Prostate gland (tissue), 2 donors: ENCODE results near the gene XRN2. TPM values are rescaled to one million over a fixed set of nuclear protein-coding genes. Genes with fewer than 3 reads are reported as not detected.

ENCODE experiments used
- DNase-seq: peaks from one replicate; pipeline ENCODE4 v3.0.0-alpha.2; 2019; ENCODE audit warnings: low spot score
- H3K27ac ChIP-seq, 2 donors: fragments of 200-600 bp; sonication (generic); 2 replicates each; pipeline ENCODE4 v1.5.1; 2017 to 2019
- H3K27me3 ChIP-seq: fragments of 200-600 bp; sonication (generic); replicated peaks from 2 replicates; pipeline ENCODE4 v1.5.1; 2019; ENCODE audit not compliant: insufficient read depth
- H3K36me3 ChIP-seq, 2 donors: fragments of 200-600 bp; sonication (generic); 1 replicate in 1 of 2; 2 replicates in 1 of 2; pipeline versions ENCODE4 v1.5.1 to v1.8.1; 2017 to 2019
- H3K4me1 ChIP-seq: fragments of 200-600 bp; sonication (generic); replicated peaks from 2 replicates; pipeline ENCODE4 v1.5.1; 2019
- H3K4me3 ChIP-seq, 2 donors: fragments of 200-600 bp; sonication (generic); 2 replicates each; pipeline ENCODE4 v1.5.1; 2017 to 2019
- H3K9me3 ChIP-seq: fragments of 200-600 bp; sonication (generic); 2 replicates; pipeline ENCODE4 v1.5.1; 2017
- CTCF ChIP-seq, 4 experiments: fragments of 200-600 bp in 2 of 4; fragments of 450-650 bp in 2 of 4; sonication (generic) in 2 of 4; IDR thresholded peaks; 1 replicate in 3 of 4; 2 replicates in 1 of 4; pipeline ENCODE4 v1.5.1; 2016 to 2019; ENCODE audit warnings: antibody characterized with exemption in 4 of 4, mild to moderate bottlenecking in 2 of 4, moderate library complexity in 2 of 4
- POLR2A ChIP-seq: fragments of 450-650 bp; IDR thresholded peaks from one replicate; pipeline ENCODE4 v1.6.1; 2016; ENCODE audit warnings: antibody characterized with exemption, mild to moderate bottlenecking
- POLR2AphosphoS5 ChIP-seq: sonication (generic); formaldehyde crosslinking; IDR thresholded peaks from one replicate; pipeline ENCODE4 v1.6.1; 2017; ENCODE audit warnings: antibody characterized with exemption
- WGBS: methylation state at CpG from one replicate; pipeline ENCODE4 v1.1.5; 2018; 5-methylcytosine and 5-hydroxymethylcytosine counted together
- intact Hi-C: fragments of 100-400 bp; cut with DNase I; formaldehyde crosslinking; loops from one replicate; pipeline ENCODE4 v1.14.2; 2022
- total RNA-seq, 2 donors: library from RNA; depleted of rRNA; stranded (reverse); fragments of >200 nt; gene quantifications; one replicate each; pipeline ENCODE4 v1.1.0, GENCODE V29; 2016

Gene XRN2
- total RNA-seq, 2 donors from 2014 or later, result 49.4 to 51.3 TPM

GRCh38 chr20:21424846-21425245 is 121.7 kb downstream of the XRN2 start:
- no peak for TF ChIP-seq POLR2AphosphoS5
- no peak for TF ChIP-seq POLR2A
- TF ChIP-seq CTCF (IDR thresholded peaks at IDR 0.05), result no peak
- no peak overlapping the region for H3K27ac ChIP-seq
- intact Hi-C loops, result no loop called here
- H3K27me3 ChIP-seq, result no peaks in the 10 kb centered on the region
- H3K4me3 ChIP-seq, result no peak overlapping the region
- WGBS, result 78% methylated on average over 4 of the region's 4 CpGs
- no peaks in the 10 kb centered on the region for H3K36me3 ChIP-seq
- DNase-seq, result no peak
- H3K4me1 ChIP-seq, result no peaks in the 10 kb centered on the region
- no peaks in the 10 kb centered on the region for H3K9me3 ChIP-seq

- no peak overlapping the region for H3K27ac ChIP-seq
- no peaks in the 10 kb centered on the region for H3K36me3 ChIP-seq
- H3K27me3 ChIP-seq, result no peaks in the 10 kb centered on the region
- H3K4me3 ChIP-seq, result no peak overlapping the region
- intact Hi-C loops, result no loop called here
- WGBS, result 67% methylated on average over 3 of the region's 3 CpGs
- TF ChIP-seq POLR2AphosphoS5 (no peak), CTCF (IDR thresholded peaks at IDR 0.05) (no peak), POLR2A (no peak)
- no peaks in the 10 kb centered on the region for H3K4me1 ChIP-seq
- DNase-seq, result no peak
- no peaks in the 10 kb centered on the region for H3K9me3 ChIP-seq
These were observed 126.9 kb downstream of the XRN2 start for GRCh38 chr20:21430020-21430419.

GRCh38 chr20:21432911-21433310 is 129.8 kb downstream of the XRN2 start:
- H3K27me3 ChIP-seq, result no peaks in the 10 kb centered on the region
- no peaks in the 10 kb centered on the region for H3K9me3 ChIP-seq
- H3K4me3 ChIP-seq, result no peak overlapping the region
- 90% methylated on average over 4 of the region's 4 CpGs for WGBS
- no peak for TF ChIP-seq POLR2A
- TF ChIP-seq POLR2AphosphoS5, result no peak
- no peak for TF ChIP-seq CTCF (IDR thresholded peaks at IDR 0.05)
- no peaks in the 10 kb centered on the region for H3K36me3 ChIP-seq
- DNase-seq, result no peak
- intact Hi-C loops, result no loop called here
- H3K4me1 ChIP-seq, result no peaks in the 10 kb centered on the region
- no peak overlapping the region for H3K27ac ChIP-seq

GRCh38 chr20:21433329-21433890 is 130.3 kb downstream of the XRN2 start:
- no peaks in the 10 kb centered on the region for H3K4me1 ChIP-seq
- no peak overlapping the region for H3K4me3 ChIP-seq
- H3K36me3 ChIP-seq, result no peaks in the 10 kb centered on the region
- WGBS, result 87% methylated on average over 2 of the region's 2 CpGs
- no peaks in the 10 kb centered on the region for H3K27me3 ChIP-seq
- DNase-seq, result no peak
- intact Hi-C loops, result no loop called here
- no peak overlapping the region for H3K27ac ChIP-seq
- no peak for TF ChIP-seq POLR2AphosphoS5
- no peak for TF ChIP-seq CTCF (IDR thresholded peaks at IDR 0.05)
- no peak for TF ChIP-seq POLR2A
- H3K9me3 ChIP-seq, result no peaks in the 10 kb centered on the region

- H3K9me3 ChIP-seq, result no peaks in the 10 kb centered on the region
- no peaks in the 10 kb centered on the region for H3K4me1 ChIP-seq
- no peak for DNase-seq
- no peak overlapping the region for H3K27ac ChIP-seq
- H3K36me3 ChIP-seq, result no peaks in the 10 kb centered on the region
- H3K4me3 ChIP-seq, result no peak overlapping the region
- WGBS, result 14% methylated on average over 3 of the region's 3 CpGs
- intact Hi-C loops, result no loop called here
- TF ChIP-seq POLR2AphosphoS5 (no peak), CTCF (IDR thresholded peaks at IDR 0.05) (no peak), POLR2A (no peak)
- H3K27me3 ChIP-seq, result no peaks in the 10 kb centered on the region
These were observed 132.4 kb downstream of the XRN2 start for GRCh38 chr20:21435576-21435975.
